ENCODE data around the gene SPATS2.
"Not testable (repeated sequence)": the region's sequence is repeated elsewhere in the genome, so short reads cannot be mapped to it uniquely, and the experiment has no call there.

GRCh38 chr12:49333778-49334177 is 33.5 kb upstream of the SPATS2 start:
- TF ChIP-seq CTCF, POLR2A (IDR thresholded peaks at IDR 0.05): not testable (repeated sequence)
